ENCODE results near the gene CLCN2. TPM values are rescaled to one million over a fixed set of nuclear protein-coding genes. Genes with fewer than 3 reads are reported as not detected.
A peak's percentile ranks its signal among the peaks of the same experiment; 100 is the strongest.

CLCN2 gene
- total RNA-seq, 2 experiments from 2014 or later: 5.0 to 6.8 TPM

- no peaks in the 10 kb centered on the region for H3K9me3 Mint-ChIP-seq
- H3K27ac Mint-ChIP-seq: no peak overlapping the region
- no peak for DNase-seq
- H3K27me3 Mint-ChIP-seq: no peaks in the 10 kb centered on the region
- peaks cover 5% of the 10 kb centered on the region for H3K36me3 Mint-ChIP-seq
- no peak overlapping the region for H3K4me3 Mint-ChIP-seq
- peaks cover 10% of the 10 kb centered on the region for H3K4me1 Mint-ChIP-seq
Measured at GRCh38 chr3:184357248-184358123, 3.9 kb downstream of the CLCN2 start.

- H3K27me3 Mint-ChIP-seq: no peaks in the 10 kb centered on the region
- H3K9me3 Mint-ChIP-seq: no peaks in the 10 kb centered on the region
Measured at GRCh38 chr3:184355261-184356040, 6.0 kb downstream of the CLCN2 start.

GRCh38 chr3:184354754-184355153 is 6.7 kb downstream of the CLCN2 start:
- Mint-ChIP-seq H3K27me3 (no peaks in the 10 kb centered on the region), H3K9me3 (no peaks in the 10 kb centered on the region), H3K36me3 (peaks cover 5% of the 10 kb centered on the region), H3K27ac (no peak overlapping the region), H3K4me1 (no peaks in the 10 kb centered on the region), H3K4me3 (no peak overlapping the region)
- no peak for DNase-seq

More at GRCh38 chr3:184355261-184356040, 6.0 kb downstream of the CLCN2 start:
- Mint-ChIP-seq H3K4me3 (no peak overlapping the region), H3K4me1 (peaks cover 6% of the 10 kb centered on the region), H3K36me3 (peaks cover 5% of the 10 kb centered on the region), H3K27ac (no peak overlapping the region)
- DNase-seq: no peak

GRCh38 chr3:184354121-184354728 is 7.2 kb downstream of the CLCN2 start:
- peaks cover 5% of the 10 kb centered on the region for H3K36me3 Mint-ChIP-seq
- H3K9me3 Mint-ChIP-seq: no peaks in the 10 kb centered on the region
- no peaks in the 10 kb centered on the region for H3K4me1 Mint-ChIP-seq
- H3K27ac Mint-ChIP-seq: no peak overlapping the region
- DNase-seq: peak; percentile 45
- H3K27me3 Mint-ChIP-seq: no peaks in the 10 kb centered on the region
- no peak overlapping the region for H3K4me3 Mint-ChIP-seq

- H3K4me1 Mint-ChIP-seq: no peaks in the 10 kb centered on the region
- H3K9me3 Mint-ChIP-seq: no peaks in the 10 kb centered on the region
- no peak for DNase-seq
- H3K4me3 Mint-ChIP-seq: no peak overlapping the region
- H3K27me3 Mint-ChIP-seq: no peaks in the 10 kb centered on the region
- H3K27ac Mint-ChIP-seq: no peak overlapping the region
- H3K36me3 Mint-ChIP-seq: peaks cover 5% of the 10 kb centered on the region
Measured at GRCh38 chr3:184353546-184353941, 7.9 kb downstream of the CLCN2 start.

GRCh38 chr3:184352897-184353545 is 8.4 kb downstream of the CLCN2 start:
- no peaks in the 10 kb centered on the region for H3K27me3 Mint-ChIP-seq
- no peaks in the 10 kb centered on the region for H3K9me3 Mint-ChIP-seq
- H3K4me3 Mint-ChIP-seq: no peak overlapping the region
- DNase-seq: no peak
- H3K36me3 Mint-ChIP-seq: peaks cover 5% of the 10 kb centered on the region
- H3K27ac Mint-ChIP-seq: no peak overlapping the region
- H3K4me1 Mint-ChIP-seq: no peaks in the 10 kb centered on the region

GRCh38 chr3:184352149-184352785 is 9.1 kb downstream of the CLCN2 start:
- no peaks in the 10 kb centered on the region for H3K9me3 Mint-ChIP-seq
- H3K36me3 Mint-ChIP-seq: peaks cover 5% of the 10 kb centered on the region
- no peak overlapping the region for H3K4me3 Mint-ChIP-seq
- H3K27ac Mint-ChIP-seq: no peak overlapping the region
- H3K27me3 Mint-ChIP-seq: no peaks in the 10 kb centered on the region
- DNase-seq: no peak
- no peaks in the 10 kb centered on the region for H3K4me1 Mint-ChIP-seq

- Mint-ChIP-seq H3K9me3 (no peaks in the 10 kb centered on the region), H3K27me3 (no peaks in the 10 kb centered on the region), H3K27ac (no peak overlapping the region)
Measured at GRCh38 chr3:184351511-184352148, 9.8 kb downstream of the CLCN2 start.

GRCh38 chr3:184350618-184351017 is 10.8 kb downstream of the CLCN2 start:
- Mint-ChIP-seq H3K36me3 (peaks cover 5% of the 10 kb centered on the region), H3K27ac (no peak overlapping the region), H3K4me1 (no peaks in the 10 kb centered on the region), H3K27me3 (no peaks in the 10 kb centered on the region), H3K9me3 (no peaks in the 10 kb centered on the region), H3K4me3 (no peak overlapping the region)
- DNase-seq: no peak

More at GRCh38 chr3:184351511-184352148, 9.8 kb downstream of the CLCN2 start:
- Mint-ChIP-seq H3K36me3 (peaks cover 5% of the 10 kb centered on the region), H3K4me3 (no peak overlapping the region), H3K4me1 (no peaks in the 10 kb centered on the region)
- no peak for DNase-seq

GRCh38 chr3:184349563-184350470 is 11.6 kb downstream of the CLCN2 start:
- no peak for DNase-seq
- Mint-ChIP-seq H3K27me3 (no peaks in the 10 kb centered on the region), H3K36me3 (no peaks in the 10 kb centered on the region), H3K4me3 (no peak overlapping the region), H3K27ac (no peak overlapping the region), H3K4me1 (no peaks in the 10 kb centered on the region), H3K9me3 (no peaks in the 10 kb centered on the region)

GRCh38 chr3:184348057-184348382 is 13.4 kb downstream of the CLCN2 start:
- no peak overlapping the region for H3K27ac Mint-ChIP-seq
- no peak overlapping the region for H3K4me3 Mint-ChIP-seq
- DNase-seq: no peak
- H3K9me3 Mint-ChIP-seq: no peaks in the 10 kb centered on the region
- H3K36me3 Mint-ChIP-seq: no peaks in the 10 kb centered on the region
- H3K4me1 Mint-ChIP-seq: no peaks in the 10 kb centered on the region
- H3K27me3 Mint-ChIP-seq: no peaks in the 10 kb centered on the region

GRCh38 chr3:184347321-184348056 is 13.9 kb downstream of the CLCN2 start:
- Mint-ChIP-seq H3K4me1 (no peaks in the 10 kb centered on the region), H3K9me3 (no peaks in the 10 kb centered on the region), H3K27me3 (no peaks in the 10 kb centered on the region), H3K4me3 (no peak overlapping the region), H3K36me3 (no peaks in the 10 kb centered on the region), H3K27ac (no peak overlapping the region)
- no peak for DNase-seq

All from activated naive CD8-positive, alpha-beta T cell treated with anti-CD3 and anti-CD28 coated beads for 36 hours (primary cell).